HG03342 (cell line): ENCODE results near the gene GALNT2.

Experiments
- ATAC-seq: cut with Tn5 transposase; IDR thresholded peaks from one replicate; pipeline ENCODE4 v1.9.1; 2021; ENCODE audit warnings: mild to moderate bottlenecking, moderate library complexity; ENCODE audit not compliant: unreplicated experiment

Gene GALNT2

DNA sequence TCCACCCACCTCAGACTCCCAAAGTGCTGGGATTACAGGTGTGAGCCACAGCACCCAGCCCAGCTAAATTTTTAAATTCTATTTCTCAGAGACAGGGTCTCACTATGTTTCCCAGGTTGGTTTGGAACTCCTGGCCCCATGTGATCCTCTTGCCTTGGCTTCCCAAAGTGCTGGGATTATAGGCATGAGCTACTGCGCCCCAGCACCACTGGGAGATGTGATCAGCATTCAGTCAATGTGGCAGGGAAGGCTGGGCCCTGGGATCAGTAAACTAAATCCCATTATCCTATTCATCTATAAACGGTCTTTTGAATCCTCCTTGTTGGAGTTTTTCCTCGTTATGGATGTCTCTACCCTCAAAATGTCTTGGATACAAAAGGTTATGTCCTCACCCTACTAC, 245.6 kb downstream of the GALNT2 start:
- ATAC-seq = no peak

DNA sequence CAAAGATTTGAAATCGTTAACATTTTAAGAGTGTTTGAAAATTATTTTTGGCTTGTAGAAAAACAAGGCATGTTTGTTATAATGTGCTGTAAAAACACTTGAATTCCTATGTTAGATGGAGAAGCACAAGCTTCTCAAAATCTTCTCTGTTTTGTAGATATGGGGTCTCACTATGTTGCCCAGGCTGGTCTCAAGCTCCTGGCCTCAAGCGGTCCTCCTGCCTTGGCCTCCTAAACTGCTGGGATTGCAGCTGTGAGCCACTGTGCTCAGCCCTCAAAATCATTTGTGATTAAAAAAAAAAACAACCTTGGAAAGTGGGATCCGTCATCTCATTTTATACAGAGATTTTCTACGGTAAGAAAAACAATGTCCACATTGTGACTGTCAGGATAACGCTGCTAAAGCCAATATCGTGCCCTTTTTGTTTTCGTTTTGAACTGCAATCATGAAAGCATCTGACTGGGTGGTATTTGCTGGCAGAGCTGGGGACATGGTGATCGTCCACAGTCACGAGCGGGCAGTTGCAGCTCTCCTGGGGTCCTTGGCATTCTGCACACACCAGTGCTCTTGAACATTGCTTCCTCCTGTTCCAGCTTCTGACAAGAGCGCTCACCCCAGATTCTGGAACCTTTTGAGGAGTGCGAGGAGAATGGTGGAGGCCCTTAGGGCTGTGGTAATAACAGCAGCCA, 246.6 kb downstream of the GALNT2 start:
- no peak for ATAC-seq

DNA sequence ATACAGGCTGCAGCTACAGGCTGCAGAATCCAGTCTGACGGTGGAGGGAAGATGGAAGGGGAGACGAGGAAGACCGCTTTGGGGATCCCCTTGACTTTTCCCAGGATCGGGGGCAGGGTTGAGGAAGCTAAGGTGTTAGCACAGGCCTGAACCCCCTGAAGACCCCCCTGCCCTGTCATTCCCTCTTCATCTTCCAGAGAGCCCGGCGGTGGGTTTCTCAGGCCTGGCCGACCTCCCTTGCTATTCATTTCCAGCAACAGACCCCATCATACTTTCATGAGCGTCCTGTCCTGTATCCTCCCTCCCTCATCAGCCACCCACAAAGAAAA, 247.1 kb downstream of the GALNT2 start:
- no peak for ATAC-seq

DNA sequence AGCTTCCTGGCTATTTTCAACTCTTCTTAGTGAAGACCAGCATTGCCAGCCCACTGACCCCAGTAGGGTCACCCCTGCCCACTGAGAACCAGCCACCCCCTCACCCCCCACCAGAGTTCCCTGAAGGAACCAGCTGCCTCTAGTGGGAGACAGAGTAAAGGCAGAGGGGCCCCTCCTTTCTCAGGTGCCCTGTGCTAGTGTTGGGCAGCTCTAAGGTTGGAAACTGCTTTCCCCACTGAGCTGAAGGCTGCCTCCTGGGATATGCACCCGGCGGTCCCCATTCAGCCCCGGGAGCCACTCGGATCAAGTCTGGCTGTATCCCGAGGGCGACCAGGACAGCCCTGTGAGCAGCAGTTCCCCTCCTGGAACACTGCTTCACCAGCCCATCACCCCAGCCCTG, 248.1 kb downstream of the GALNT2 start:
- ATAC-seq = no peak

DNA sequence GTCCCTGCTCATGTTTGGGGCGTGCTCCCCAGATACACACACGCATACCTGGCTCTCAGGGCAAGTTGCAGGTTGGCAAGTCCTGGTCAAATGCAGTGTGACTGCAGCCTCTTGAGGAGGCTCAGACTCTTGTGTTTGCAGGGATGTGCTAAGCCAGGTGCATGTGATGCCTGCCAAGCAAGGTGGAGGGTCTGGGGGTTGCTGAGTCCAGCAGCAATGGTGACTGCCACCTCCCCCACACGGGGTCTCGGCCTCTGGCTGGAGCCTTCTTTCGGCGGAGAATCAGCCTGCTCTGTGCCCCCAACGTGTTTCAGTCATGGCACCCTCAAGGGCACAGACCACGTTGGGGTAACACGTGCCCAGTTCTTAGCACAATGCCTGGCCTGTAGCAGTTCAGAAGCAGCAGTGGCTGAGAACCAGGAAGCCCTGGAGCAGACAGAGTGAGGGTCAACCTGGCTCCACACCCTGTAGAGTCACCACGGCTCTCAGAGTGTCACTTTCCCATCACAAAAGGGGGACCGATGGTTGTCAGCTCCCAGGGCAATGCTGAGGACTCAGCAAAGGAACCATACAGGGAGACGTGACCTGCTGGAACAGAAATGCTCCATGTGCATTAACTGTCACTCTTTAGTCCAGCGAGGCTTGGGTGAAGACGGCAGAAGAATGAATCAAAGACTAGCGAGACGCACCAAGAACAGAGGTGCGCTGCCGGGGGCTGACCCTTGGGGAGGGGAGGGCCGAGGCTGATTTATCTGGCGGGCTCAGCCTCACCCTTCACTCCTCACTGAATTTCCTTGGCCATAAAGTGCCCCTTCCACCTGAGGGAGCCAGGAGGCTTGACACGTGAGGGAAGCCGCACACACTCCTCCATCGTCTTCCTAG, 250.1 kb downstream of the GALNT2 start:
- ATAC-seq = no peak

DNA sequence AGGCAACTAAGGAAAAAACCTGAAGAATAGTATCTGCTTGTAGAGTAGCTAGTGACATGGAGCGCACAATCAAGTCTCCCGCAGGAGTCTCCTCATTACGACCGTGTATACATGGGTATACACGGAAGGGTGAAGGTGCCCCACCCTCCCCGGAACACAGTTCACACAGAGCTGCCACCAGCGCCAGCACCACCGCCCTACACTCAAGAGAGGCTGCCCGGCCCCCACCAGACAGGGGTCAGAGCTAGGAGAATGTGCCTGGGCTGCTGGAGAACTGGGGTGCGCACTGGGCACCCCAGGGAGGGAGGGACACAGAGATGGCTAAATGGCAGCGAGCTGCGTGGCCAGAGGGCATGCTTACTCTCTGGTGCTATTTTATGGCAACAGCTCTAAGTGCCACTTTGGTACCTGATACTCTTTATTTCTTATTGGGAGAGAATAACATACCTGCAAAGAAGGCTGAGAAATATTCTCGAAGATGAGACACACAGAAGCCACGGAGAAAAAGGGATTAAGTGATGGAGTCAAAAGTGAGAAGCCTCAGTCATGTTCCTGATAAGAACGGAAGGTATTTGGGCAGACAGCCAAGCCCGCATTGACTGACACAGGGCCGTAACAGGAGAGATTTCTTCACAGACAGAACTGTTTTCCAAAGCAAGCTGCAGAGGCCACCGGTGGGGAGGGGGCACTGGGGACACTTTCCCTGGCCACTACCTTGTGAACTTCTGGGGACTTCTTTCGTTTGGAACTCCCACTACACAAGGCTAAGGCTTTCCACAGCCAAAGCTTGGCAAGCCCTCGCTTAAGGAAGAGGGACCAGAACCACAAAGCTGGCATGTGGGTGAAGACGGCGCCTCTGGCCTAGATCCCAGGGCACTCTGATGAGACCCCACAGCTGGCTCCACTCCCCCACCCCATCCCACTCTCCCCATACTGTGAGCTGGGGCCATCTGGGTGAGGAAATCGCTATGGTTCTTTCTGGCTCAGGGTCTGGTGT, 251.1 kb downstream of the GALNT2 start:
- no peak for ATAC-seq

DNA sequence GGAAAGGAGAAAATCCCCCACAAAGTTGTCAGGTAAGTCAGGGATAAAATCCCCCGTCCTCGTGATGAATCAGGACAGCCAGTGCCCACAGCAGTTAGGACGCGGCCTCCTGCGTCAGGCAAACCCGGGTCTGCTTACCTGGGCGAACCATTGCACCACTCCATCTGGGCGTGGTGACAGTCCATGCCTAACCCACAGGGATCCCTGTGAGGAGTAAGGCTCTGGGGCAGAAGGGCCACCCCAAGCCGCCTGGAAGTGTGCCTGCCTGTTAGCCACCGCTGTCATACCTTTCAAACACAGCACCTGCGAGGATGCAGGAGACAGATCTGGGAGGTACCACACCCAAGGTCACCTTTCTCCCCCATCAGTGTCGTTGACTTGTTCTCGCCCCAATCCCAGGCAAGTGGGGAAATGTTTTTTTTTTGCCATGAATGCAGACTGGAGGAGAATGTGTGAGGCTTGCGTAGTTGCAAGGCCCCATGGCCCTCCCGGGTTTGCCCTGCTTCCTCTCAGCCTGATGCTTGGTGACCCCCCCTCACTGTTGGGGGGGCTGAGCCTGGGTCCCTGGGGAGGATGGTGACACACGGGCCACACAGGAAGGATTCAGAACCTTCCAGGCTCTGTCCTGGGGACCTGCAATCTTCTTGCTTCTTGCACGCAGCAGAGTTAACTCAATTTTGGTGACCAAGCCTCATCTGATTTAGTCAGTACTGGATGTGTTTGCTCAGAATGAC, 252.1 kb downstream of the GALNT2 start:
- ATAC-seq = no peak

DNA sequence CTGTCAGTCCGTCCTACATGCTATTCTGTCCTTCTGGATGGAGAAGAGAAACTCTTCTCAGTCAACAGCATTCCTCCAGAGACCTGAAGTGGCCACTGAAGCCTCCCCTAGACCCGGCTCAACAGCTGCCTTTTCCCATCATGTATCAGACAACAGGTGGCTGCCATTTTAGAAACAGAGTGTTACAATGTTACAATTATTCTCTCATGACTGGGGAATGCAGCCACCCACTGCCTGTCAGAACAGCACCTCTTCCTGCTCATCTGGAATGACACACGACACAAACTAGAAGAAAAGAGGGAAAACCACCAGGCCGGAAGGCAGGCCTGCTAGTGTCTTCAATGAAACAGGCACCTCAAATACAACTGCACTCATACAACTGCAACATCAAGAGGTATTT, 253.8 kb downstream of the GALNT2 start:
- no peak for ATAC-seq

DNA sequence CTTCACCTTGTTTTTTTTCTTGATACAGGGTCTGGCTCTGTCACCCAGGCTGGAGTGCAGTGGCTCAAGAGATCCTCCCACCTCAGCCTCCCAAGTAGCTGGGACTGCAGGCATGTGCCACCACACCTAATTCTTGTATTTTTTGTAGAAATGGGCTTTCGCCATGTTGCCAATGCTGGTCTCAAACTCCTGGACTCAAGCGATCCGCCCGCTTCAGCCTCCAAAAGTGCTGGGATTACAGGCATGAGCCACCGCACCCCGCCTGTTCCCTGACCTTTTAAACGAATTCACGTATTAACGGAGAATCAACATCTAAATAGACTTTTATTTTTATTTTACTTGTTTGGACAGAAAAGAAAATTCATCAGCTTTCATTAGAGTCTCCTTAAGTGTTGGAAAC, 254.3 kb downstream of the GALNT2 start:
- ATAC-seq = no peak

DNA sequence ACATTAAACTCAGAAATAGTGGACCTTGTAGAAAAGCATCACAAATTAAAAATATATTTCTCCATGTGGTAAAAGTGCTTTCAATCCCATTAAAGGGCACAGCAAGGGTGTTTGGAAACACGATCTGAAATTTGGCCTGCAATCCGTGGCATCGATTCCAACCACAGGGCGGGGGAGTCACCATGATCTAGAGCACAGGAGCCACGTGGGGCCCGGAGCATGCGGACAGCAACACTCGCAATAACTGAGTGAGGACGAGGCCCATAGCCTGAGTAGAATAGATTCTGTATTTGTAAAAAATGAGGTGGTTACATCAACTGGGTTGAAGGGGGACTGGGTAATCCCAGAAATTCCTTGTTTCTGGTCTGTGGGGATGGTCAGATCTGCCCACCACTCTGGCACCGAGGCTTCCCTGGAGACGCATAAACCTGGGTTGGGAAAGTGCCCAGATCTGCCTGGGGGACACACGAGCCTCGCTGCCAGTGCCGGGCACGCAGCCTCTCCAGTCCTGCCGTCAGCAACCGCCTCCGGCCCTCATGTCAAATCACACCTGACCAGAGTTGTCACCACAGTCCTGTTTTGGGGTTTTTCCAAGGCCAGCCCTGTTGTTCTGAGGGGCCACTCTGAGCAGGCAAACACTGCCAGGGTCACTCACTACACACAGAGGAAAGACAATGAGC, 254.8 kb downstream of the GALNT2 start:
- ATAC-seq = no peak

DNA sequence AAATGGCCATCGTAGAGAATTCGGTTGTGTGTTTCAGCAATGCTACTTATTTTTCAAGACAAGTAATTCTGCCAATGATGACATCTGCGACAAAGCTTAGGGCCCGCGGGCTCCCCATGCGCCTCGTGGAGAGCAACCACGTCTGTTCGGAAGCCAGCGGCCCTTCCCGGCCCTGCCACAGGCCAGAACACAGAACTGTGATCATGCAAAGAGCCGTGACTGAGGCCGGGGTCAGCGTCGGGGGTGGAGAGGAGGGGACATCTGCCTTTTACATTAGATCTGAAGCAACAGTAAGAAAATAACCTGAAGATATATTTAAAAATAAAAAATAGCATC, 255.4 kb downstream of the GALNT2 start:
- no peak for ATAC-seq

DNA sequence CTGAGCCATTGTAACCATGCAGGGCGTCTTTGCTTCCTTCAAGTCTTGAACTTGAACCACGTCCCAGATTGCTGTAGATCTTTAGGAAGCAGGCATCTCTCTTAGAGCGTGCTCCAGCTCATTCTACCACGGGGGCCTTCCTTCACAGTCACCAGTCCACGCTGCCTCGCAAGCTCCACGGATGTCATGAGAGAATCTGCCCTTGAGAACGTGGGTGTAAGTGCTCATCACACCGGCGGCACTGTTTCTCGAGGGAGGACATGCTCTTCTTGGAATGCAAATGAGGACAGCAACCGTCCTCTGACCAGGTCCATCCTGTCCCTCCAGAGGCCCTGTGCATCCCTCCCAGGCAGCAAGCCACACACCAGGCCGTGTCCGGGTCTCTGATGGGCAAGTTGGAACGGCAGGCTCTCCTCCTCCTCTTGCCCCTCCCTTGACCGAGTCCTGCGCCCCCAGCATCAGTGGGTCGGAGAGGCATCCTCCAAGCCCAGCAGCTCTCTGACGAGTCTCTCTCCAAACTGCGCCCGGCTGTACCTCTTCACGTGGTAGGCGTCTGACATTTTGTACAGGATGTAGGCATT, 256.0 kb downstream of the GALNT2 start:
- ATAC-seq = no peak

DNA sequence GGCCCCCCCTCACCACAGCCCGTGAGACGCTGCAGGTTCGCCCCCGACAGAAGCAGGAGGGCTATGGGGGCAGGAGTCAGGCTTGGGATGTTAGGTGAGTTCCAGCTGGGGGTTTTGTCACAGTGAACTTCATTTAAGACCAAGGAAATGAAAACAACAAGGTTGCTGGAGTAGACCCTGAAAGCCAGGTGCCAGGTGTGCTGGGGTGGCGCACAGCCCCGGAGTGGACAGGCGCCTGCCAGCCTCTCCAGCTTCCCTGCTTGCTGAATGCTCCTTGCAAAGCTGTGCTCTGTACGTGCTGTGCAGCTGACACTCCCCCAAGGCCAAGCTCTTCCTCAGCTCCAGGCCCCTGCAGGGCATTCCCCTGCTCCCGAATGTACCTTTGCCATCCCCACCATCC, 256.6 kb downstream of the GALNT2 start:
- ATAC-seq = no peak

DNA sequence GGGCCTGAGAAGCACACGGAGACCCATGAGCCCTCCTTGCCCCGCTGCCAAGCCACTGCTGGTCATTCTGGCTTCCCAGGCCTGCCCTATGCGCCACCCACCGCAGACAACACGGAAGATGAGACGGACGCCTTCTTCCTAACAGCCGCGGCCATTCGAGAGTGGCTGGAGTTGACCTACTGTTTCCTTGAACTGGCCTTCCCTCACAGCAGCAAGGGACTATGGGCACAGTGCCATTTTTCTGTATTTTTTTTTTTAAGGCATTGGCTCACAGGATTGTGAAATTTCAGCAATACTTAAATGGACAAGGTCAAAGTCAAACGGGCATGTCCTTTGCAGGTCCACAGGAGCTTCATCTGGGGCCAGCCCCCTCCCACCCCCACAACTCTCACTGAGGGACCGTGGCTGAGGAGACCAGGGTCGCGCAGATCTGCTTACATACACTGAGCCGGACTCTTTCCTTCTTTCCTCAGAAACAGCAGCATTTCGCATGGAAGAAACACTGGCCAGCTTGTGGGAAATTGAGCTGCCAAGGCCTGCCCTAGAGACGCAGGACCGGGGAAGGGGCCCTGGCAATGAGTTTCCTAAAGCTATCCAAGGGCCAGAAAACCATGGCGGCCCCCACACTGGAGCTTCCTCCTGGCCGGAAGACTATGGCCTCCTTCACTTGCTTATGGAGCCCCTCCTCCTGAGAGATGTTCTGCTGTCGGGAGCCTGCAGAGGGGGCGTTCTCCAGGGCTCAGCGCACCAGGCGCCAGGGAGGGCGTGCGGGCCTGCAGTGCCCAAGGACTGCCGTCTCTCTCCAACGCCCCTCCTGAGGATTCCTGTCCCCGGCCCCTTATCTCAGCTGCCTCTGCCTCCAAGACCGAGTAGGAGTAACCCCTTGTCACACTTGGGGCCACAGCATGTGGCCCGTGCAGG, 260.2 kb downstream of the GALNT2 start:
- ATAC-seq = no peak

DNA sequence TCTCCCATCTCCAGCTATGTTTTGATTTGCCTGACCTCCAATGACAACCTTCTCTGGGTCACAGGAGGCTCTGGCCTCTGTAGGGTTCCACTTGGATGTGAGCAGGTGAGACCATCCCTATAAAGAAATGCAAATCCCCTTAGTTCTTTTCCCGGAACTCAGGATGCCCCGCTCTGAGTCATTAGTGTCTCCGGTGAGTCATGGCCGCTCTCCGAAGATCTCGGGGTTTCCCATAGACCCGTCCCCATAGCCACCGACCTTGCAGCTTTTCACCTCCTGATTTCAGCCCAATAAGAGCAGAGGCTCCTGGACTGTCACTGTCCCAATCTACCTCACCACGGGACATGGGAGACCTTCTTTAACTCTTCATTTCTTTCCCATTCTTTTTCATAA, 260.9 kb downstream of the GALNT2 start:
- no peak for ATAC-seq

DNA sequence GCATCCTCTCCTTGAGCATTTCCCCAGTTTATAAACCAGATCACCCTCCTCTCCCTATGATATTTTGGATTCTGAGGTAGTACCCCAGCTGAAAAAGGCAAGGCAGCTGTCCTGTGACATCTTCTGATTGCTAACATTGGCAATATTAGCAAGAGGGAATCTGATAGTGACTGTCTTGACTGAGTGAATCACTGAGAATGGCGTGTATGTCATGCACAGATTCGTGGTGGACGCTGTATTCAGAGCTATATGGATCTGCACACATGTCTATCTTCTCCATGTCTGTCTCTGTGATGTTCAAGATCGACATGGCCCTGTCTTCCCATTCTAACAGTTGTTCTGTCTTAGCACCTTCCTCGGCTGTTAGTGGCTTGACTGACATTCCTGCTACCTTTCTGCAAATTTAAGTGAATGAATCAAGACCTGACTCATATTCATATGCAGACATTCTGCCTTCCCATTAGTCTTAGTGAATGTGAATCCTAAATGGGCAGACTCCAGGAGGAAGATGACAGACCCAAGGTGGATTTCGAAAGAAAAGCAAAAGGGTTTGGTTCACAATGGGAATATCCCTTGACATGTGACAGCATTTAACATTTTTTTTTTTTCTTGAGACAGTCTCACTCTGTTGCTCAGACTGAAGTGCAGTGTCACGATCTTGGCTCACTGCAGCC, 261.4 kb downstream of the GALNT2 start:
- no peak for ATAC-seq

DNA sequence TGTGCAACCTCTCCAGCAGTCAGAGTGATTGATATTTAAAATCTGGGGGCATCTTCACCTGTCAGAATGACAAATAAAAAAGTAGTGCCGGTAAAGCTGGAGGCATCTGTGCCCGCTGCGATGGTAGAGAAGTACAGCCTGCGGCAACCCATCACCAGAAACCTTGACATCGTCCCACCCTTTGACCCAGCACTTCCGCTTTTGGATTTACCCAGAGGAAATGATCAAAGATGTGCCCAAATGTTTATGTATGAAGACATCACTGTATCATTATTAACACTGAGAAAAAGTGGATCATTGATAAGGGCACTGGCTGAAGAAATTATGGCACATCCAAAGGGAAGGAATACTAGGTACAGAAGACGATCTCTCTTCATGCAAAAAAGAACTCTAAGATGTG, 263.1 kb downstream of the GALNT2 start:
- no peak for ATAC-seq
